ENCODE data around the gene ARSD. TPM values are rescaled to one million over a fixed set of nuclear protein-coding genes. Genes with fewer than 3 reads are reported as not detected.

ARSD gene
- polyA plus RNA-seq, 1 of the 3 experiments (the other 2 are of a cell fraction) = 19.8 TPM

DNA sequence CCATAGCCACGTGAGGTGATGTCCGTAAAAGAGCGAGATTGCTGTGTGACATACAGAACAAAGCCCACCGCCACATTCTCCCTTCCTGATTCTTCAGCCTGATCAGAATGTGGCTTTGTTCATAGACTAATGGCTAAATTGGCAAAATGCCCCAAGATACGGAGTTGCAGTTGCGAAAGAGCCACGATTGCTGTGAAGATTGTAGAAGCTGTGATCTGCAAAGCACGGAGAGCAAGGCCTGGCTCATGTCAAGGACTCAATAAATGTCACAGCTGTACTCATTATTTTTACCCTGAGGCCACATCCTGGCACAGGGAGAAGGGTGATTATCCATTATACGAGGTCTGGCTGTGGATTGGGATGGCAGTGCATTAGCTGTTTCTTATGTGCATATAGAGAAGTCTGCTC lies 34.2 kb downstream of the ARSD start:
- peak overlapping the region in 1 of 2 experiments; percentile 93; a peak in 2 of 4 replicates for H3K27ac ChIP-seq (ENCODE audit: low read depth in 2 of 2, low read length in 1 of 2)
- DNase-seq = peak; percentile 72
- CTCF ChIA-PET = interaction anchor here (1.2 kb wide), 1 partner anchor 34 kb away, joined by 5 read pairs; the partner anchor contains the start of gene ARSD
- no peaks in the 10 kb centered on the region for H3F3A ChIP-seq (replicated peaks; ENCODE audit: insufficient read depth)
- POLR2A ChIA-PET = interaction anchor here (2.6 kb wide), 1 partner anchor 34 kb away, joined by 39 read pairs; the partner anchor contains the start of gene ARSD
- H4K20me1 ChIP-seq (ENCODE audit: insufficient read depth) = no peaks in the 10 kb centered on the region
- H3K4me2 ChIP-seq = 0 out of 2 replicates have a peak overlapping the region, but pooled peaks have one; percentile 34
- 4% methylated on average over 9 of the region's 9 CpGs for WGBS (ENCODE audit: low lambda C conversion rate)
- no peaks in the 10 kb centered on the region for H3K79me2 ChIP-seq (ENCODE audit: insufficient read depth)
- no peak overlapping the region for H2AFZ ChIP-seq (ENCODE audit: low read depth)
- H3K4me1 ChIP-seq (ENCODE audit: control insufficient read depth in 1 of 2, insufficient read depth in 2 of 2, low read depth in 1 of 2, low read length in 1 of 2) = peaks cover 0 to 6% of the 10 kb centered on the region in 2 experiments; a peak in 2 of 4 replicates
- no peak overlapping the region for H3K4me3 ChIP-seq (ENCODE audit: low read depth in 2 of 2, low read length in 1 of 2)
- no peaks in the 10 kb centered on the region for H3K27me3 ChIP-seq (ENCODE audit: insufficient read depth)
- H3K9me3 ChIP-seq = no peaks in the 10 kb centered on the region
- H3K9me2 ChIP-seq = no peaks in the 10 kb centered on the region
- H3K36me3 ChIP-seq (replicated peaks in 1 of 2; ENCODE audit: control insufficient read depth in 1 of 2, insufficient read depth in 2 of 2, low read length in 1 of 2) = no peaks in the 10 kb centered on the region
- no peak overlapping the region for H3K9ac ChIP-seq
- TF ChIP-seq SMC3 (IDR thresholded peaks at IDR 0.05; ENCODE audit: low read depth, low read length) (no peak), GABPA (IDR thresholded peaks at IDR 0.05; ENCODE audit: low read depth) (no peak), FOXJ3 (CRISPR knock-in tag; IDR thresholded peaks at IDR 0.05) (peak; percentile 78; the same call in 1 of the 2 replicates), EP300 (IDR thresholded peaks at IDR 0.05; ENCODE audit: borderline replicate concordance in 1 of 2, low read depth in 1 of 2, low read length in 1 of 2) (peak; percentile 43 to 98; a peak in 3 of 4 replicates), RCOR1 (IDR thresholded peaks at IDR 0.05; ENCODE audit: low read length) (peak; percentile 93), TEAD4 (IDR thresholded peaks at IDR 0.05; ENCODE audit: borderline replicate concordance, insufficient read depth) (peak; percentile 78; the same call in 1 of the 2 replicates), CHD2 (IDR thresholded peaks at IDR 0.05; ENCODE audit: low read length, partially characterized antibody) (peak; percentile 89), FOSL2 (IDR thresholded peaks at IDR 0.05; ENCODE audit: borderline replicate concordance, low read depth) (no peak), RFX5 (IDR thresholded peaks at IDR 0.05; ENCODE audit: low read length) (no peak), RAD21 (IDR thresholded peaks at IDR 0.05; ENCODE audit: low read length) (peak; percentile 6; the same call in 1 of the 2 replicates), EZH2phosphoT487 (IDR thresholded peaks at IDR 0.05; ENCODE audit: borderline replicate concordance, low read depth) (no peak), TAF1 (IDR thresholded peaks at IDR 0.05; ENCODE audit: borderline replicate concordance, low read depth, low read length) (no peak), MXI1 (IDR thresholded peaks at IDR 0.05; ENCODE audit: low read depth, low read length) (peak; percentile 23; the same call in 1 of the 2 replicates), POLR2AphosphoS5 (IDR thresholded peaks at IDR 0.05; ENCODE audit: low read depth, low read length) (peak; percentile 82), MEF2A (IDR thresholded peaks at IDR 0.05; ENCODE audit: borderline replicate concordance, low read depth) (no peak), ELF1 (IDR thresholded peaks at IDR 0.05) (no peak), NFIC (IDR thresholded peaks at IDR 0.05; ENCODE audit: borderline replicate concordance) (peak; percentile 89), TCF12 (IDR thresholded peaks at IDR 0.05) (peak; percentile 97), NRF1 (IDR thresholded peaks at IDR 0.05; ENCODE audit: low read depth, low read length) (no peak), GATA2 (CRISPR knock-in tag; IDR thresholded peaks at IDR 0.05) (peak; percentile 99), SIN3A (IDR thresholded peaks at IDR 0.05; ENCODE audit: borderline replicate concordance, low read depth, low read length) (no peak; the same call in 1 of the 2 replicates), YY1 (IDR thresholded peaks at IDR 0.05; ENCODE audit: low read depth) (no peak)
- TF ChIP-seq, protein P1, sequence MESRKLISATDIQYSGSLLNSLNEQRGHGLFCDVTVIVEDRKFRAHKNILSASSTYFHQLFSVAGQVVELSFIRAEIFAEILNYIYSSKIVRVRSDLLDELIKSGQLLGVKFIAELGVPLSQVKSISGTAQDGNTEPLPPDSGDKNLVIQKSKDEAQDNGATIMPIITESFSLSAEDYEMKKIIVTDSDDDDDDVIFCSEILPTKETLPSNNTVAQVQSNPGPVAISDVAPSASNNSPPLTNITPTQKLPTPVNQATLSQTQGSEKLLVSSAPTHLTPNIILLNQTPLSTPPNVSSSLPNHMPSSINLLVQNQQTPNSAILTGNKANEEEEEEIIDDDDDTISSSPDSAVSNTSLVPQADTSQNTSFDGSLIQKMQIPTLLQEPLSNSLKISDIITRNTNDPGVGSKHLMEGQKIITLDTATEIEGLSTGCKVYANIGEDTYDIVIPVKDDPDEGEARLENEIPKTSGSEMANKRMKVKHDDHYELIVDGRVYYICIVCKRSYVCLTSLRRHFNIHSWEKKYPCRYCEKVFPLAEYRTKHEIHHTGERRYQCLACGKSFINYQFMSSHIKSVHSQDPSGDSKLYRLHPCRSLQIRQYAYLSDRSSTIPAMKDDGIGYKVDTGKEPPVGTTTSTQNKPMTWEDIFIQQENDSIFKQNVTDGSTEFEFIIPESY (IDR thresholded peaks at IDR 0.05; ENCODE audit: borderline replicate concordance, low read depth) = peak; percentile 29; the same call in 1 of the 2 replicates
- TF ChIP-seq, protein P2, sequence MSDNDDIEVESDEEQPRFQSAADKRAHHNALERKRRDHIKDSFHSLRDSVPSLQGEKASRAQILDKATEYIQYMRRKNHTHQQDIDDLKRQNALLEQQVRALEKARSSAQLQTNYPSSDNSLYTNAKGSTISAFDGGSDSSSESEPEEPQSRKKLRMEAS (IDR thresholded peaks at IDR 0.05; ENCODE audit: low read depth) = no peak
- TF ChIP-seq, protein P3, sequence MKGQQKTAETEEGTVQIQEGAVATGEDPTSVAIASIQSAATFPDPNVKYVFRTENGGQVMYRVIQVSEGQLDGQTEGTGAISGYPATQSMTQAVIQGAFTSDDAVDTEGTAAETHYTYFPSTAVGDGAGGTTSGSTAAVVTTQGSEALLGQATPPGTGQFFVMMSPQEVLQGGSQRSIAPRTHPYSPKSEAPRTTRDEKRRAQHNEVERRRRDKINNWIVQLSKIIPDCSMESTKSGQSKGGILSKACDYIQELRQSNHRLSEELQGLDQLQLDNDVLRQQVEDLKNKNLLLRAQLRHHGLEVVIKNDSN (IDR thresholded peaks at IDR 0.05; ENCODE audit: borderline replicate concordance, low read depth) = no peak
- TF ChIP-seq, protein P4, sequence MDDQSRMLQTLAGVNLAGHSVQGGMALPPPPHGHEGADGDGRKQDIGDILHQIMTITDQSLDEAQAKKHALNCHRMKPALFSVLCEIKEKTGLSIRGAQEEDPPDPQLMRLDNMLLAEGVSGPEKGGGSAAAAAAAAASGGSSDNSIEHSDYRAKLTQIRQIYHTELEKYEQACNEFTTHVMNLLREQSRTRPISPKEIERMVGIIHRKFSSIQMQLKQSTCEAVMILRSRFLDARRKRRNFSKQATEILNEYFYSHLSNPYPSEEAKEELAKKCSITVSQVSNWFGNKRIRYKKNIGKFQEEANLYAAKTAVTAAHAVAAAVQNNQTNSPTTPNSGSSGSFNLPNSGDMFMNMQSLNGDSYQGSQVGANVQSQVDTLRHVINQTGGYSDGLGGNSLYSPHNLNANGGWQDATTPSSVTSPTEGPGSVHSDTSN (IDR thresholded peaks at IDR 0.05) = peak; percentile 93
- TF ChIP-seq, protein P5, sequence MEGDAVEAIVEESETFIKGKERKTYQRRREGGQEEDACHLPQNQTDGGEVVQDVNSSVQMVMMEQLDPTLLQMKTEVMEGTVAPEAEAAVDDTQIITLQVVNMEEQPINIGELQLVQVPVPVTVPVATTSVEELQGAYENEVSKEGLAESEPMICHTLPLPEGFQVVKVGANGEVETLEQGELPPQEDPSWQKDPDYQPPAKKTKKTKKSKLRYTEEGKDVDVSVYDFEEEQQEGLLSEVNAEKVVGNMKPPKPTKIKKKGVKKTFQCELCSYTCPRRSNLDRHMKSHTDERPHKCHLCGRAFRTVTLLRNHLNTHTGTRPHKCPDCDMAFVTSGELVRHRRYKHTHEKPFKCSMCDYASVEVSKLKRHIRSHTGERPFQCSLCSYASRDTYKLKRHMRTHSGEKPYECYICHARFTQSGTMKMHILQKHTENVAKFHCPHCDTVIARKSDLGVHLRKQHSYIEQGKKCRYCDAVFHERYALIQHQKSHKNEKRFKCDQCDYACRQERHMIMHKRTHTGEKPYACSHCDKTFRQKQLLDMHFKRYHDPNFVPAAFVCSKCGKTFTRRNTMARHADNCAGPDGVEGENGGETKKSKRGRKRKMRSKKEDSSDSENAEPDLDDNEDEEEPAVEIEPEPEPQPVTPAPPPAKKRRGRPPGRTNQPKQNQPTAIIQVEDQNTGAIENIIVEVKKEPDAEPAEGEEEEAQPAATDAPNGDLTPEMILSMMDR (IDR thresholded peaks at IDR 0.05) = no peak
- TF ChIP-seq, protein P6, sequence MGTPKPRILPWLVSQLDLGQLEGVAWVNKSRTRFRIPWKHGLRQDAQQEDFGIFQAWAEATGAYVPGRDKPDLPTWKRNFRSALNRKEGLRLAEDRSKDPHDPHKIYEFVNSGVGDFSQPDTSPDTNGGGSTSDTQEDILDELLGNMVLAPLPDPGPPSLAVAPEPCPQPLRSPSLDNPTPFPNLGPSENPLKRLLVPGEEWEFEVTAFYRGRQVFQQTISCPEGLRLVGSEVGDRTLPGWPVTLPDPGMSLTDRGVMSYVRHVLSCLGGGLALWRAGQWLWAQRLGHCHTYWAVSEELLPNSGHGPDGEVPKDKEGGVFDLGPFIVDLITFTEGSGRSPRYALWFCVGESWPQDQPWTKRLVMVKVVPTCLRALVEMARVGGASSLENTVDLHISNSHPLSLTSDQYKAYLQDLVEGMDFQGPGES (IDR thresholded peaks at IDR 0.05; ENCODE audit: low read depth, low read length) = no peak

Measured in SK-N-SH (cell line).